K562 (cell line): ENCODE measurements around the gene TRIM65. TPM values are rescaled to one million over a fixed set of nuclear protein-coding genes. Genes with fewer than 3 reads are reported as not detected.

Source experiments
- ASH1L ChIP-seq: fragments of 450-650 bp; IDR thresholded peaks from 2 replicates; pipeline ENCODE4 v1.6.1; 2018; ENCODE audit warnings: borderline replicate concordance, mild to moderate bottlenecking, low read depth; ENCODE audit not compliant: partially characterized antibody
- NFXL1 ChIP-seq: fragments of 450-650 bp; formaldehyde crosslinking; IDR thresholded peaks from 2 replicates; pipeline ENCODE4 v1.4.0; 2021; ENCODE audit warnings: mild to moderate bottlenecking
- NFYB ChIP-seq: IDR thresholded peaks from 2 replicates; pipeline ENCODE4 v1.6.1; 2011; ENCODE audit warnings: mild to moderate bottlenecking, moderate library complexity; ENCODE audit not compliant: insufficient read length; ENCODE audit errors: extremely low read depth
- PCBP1 ChIP-seq: fragments of 200-400 bp; formaldehyde crosslinking; IDR thresholded peaks from 2 replicates; pipeline ENCODE4 v1.6.1; 2018; ENCODE audit warnings: mild to moderate bottlenecking, low read depth, low read length; ENCODE audit not compliant: poor library complexity, severe bottlenecking
- PPARD ChIP-seq: fragments of 250-450 bp; sonication (Bioruptor Pico); IDR thresholded peaks from 2 replicates; pipeline ENCODE4 v1.8.0; 2022; ENCODE audit warnings: inconsistent platforms, mild to moderate bottlenecking, moderate library complexity
- SMARCC2 ChIP-seq: fragments of 450-650 bp; IDR thresholded peaks from 2 replicates; pipeline ENCODE4 v1.6.1; 2017; ENCODE audit warnings: antibody characterized with exemption, moderate library complexity, mild to moderate bottlenecking, low read depth
- SPI1 ChIP-seq: IDR thresholded peaks from 2 replicates; pipeline ENCODE4 v1.6.1; 2011; ENCODE audit warnings: low read depth, low read length, control low read depth, borderline replicate concordance
- SRSF9 ChIP-seq: fragments of 200-400 bp; formaldehyde crosslinking; IDR thresholded peaks from 2 replicates; pipeline ENCODE4 v1.6.1; 2017; ENCODE audit warnings: low read depth, low read length, borderline replicate concordance
- THRA ChIP-seq: fragments of 450-650 bp; IDR thresholded peaks from 2 replicates; pipeline ENCODE4 v1.6.1; 2017; ENCODE audit warnings: mild to moderate bottlenecking, moderate library complexity
- YBX1 ChIP-seq: fragments of 450-650 bp; IDR thresholded peaks from 2 replicates; pipeline ENCODE4 v1.7.1; 2016; ENCODE audit warnings: mild to moderate bottlenecking
- ZC3H8 ChIP-seq: fragments of 450-650 bp; IDR thresholded peaks from 2 replicates; pipeline ENCODE4 v1.6.1; 2017
- ZNF143 ChIP-seq: sonication (generic); formaldehyde crosslinking; IDR thresholded peaks from 2 replicates; pipeline ENCODE4 v1.9.0; 2022; ENCODE audit warnings: mild to moderate bottlenecking, missing genetic modification reagents
- ZNF175 ChIP-seq: fragments of 200-800 bp; sonication (Bioruptor generic); IDR thresholded peaks from 2 replicates; pipeline ENCODE4 v1.6.1; 2016; ENCODE audit warnings: low read depth, mild to moderate bottlenecking, missing genetic modification characterization, missing compliant biosample characterization
- ZNF212 ChIP-seq: fragments of 450-650 bp; formaldehyde crosslinking; IDR thresholded peaks from 2 replicates; pipeline ENCODE4 v1.4.0; 2020; ENCODE audit warnings: mild to moderate bottlenecking
- ZNF224 ChIP-seq: sonication (generic); formaldehyde crosslinking; IDR thresholded peaks from 2 replicates; pipeline ENCODE4 v1.8.0; 2022; ENCODE audit warnings: mild to moderate bottlenecking, missing genetic modification reagents
- ZNF239 ChIP-seq: fragments of 250-450 bp; sonication (Bioruptor Pico); IDR thresholded peaks from 2 replicates; pipeline ENCODE4 v1.4.0; 2020; ENCODE audit warnings: mild to moderate bottlenecking
- ZNF311 ChIP-seq: fragments of 250-450 bp; sonication (Bioruptor Pico); IDR thresholded peaks from 2 replicates; pipeline ENCODE4 v1.4.0; 2020; ENCODE audit warnings: mild to moderate bottlenecking, moderate library complexity
- polyA plus RNA-seq, 8 experiments: library from polyadenylated mRNA; depleted of rRNA in 4 of 8; stranded (reverse) in 5 of 8; unstranded in 3 of 8; fragments of >200 nt; fragmentation: Nextera tagmentation in 2 of 8; fragmentation: Illumina TruSeq in 1 of 8; extraction: Ambion mirVana in 2 of 8; extraction: Trizol in 1 of 8; gene quantifications; 2 replicates each; pipeline versions ENCODE4 v1.2.1 to v1.2.3, GENCODE V29; 2011 to 2014; ENCODE audit warnings: inconsistent platforms in 1 of 8, missing spikeins in 1 of 8
- total RNA-seq, 7 experiments: library from RNA; depleted of rRNA in 6 of 7; stranded (reverse); fragments of >200 nt in 6 of 7; fragmentation: Illumina TruSeq in 2 of 7; extraction: Trizol in 2 of 7; gene quantifications; 2 replicates each; pipeline versions ENCODE4 v1.2.1 to v1.2.3, GENCODE V29; 2011 to 2021; ENCODE audit warnings: low replicate concordance in 1 of 7
- TF ChIP-seq, protein P1 (sequence below): sonication (generic); formaldehyde crosslinking; IDR thresholded peaks from 2 replicates; pipeline ENCODE4 v1.8.1; 2023; ENCODE audit warnings: missing genetic modification reagents, mild to moderate bottlenecking, borderline replicate concordance
- TF ChIP-seq, protein P2 (sequence below): fragments of 450-650 bp; IDR thresholded peaks from 2 replicates; pipeline ENCODE4 v1.6.1; 2016; ENCODE audit warnings: antibody characterized with exemption

Gene TRIM65
- total and polyA plus RNA-seq, 9 of the 15 experiments (the other 6 are each of a cell fraction or from before 2014, with no cell fraction given), result 2.8 to 45.7 (median 22.9) TPM

- no peak for TF ChIP-seq THRA
- TF ChIP-seq, protein P1, sequence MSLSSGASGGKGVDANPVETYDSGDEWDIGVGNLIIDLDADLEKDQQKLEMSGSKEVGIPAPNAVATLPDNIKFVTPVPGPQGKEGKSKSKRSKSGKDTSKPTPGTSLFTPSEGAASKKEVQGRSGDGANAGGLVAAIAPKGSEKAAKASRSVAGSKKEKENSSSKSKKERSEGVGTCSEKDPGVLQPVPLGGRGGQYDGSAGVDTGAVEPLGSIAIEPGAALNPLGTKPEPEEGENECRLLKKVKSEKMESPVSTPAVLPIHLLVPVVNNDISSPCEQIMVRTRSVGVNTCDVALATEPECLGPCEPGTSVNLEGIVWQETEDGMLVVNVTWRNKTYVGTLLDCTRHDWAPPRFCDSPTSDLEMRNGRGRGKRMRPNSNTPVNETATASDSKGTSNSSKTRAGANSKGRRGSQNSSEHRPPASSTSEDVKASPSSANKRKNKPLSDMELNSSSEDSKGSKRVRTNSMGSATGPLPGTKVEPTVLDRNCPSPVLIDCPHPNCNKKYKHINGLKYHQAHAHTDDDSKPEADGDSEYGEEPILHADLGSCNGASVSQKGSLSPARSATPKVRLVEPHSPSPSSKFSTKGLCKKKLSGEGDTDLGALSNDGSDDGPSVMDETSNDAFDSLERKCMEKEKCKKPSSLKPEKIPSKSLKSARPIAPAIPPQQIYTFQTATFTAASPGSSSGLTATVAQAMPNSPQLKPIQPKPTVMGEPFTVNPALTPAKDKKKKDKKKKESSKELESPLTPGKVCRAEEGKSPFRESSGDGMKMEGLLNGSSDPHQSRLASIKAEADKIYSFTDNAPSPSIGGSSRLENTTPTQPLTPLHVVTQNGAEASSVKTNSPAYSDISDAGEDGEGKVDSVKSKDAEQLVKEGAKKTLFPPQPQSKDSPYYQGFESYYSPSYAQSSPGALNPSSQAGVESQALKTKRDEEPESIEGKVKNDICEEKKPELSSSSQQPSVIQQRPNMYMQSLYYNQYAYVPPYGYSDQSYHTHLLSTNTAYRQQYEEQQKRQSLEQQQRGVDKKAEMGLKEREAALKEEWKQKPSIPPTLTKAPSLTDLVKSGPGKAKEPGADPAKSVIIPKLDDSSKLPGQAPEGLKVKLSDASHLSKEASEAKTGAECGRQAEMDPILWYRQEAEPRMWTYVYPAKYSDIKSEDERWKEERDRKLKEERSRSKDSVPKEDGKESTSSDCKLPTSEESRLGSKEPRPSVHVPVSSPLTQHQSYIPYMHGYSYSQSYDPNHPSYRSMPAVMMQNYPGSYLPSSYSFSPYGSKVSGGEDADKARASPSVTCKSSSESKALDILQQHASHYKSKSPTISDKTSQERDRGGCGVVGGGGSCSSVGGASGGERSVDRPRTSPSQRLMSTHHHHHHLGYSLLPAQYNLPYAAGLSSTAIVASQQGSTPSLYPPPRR (CRISPR knock-in tag), result no peak
- TF ChIP-seq ZNF143 (CRISPR knock-in tag), result no peak
- TF ChIP-seq SRSF9, result no peak
- TF ChIP-seq ASH1L, result no peak
- no peak for TF ChIP-seq ZC3H8
- no peak for TF ChIP-seq YBX1
- TF ChIP-seq PCBP1, result no peak
- no peak for TF ChIP-seq PPARD (CRISPR knock-in tag)
- TF ChIP-seq SPI1, result no peak
- TF ChIP-seq ZNF239 (CRISPR knock-in tag), result peak; percentile 40; the same call in 1 of the 2 replicates
- TF ChIP-seq, protein P2, sequence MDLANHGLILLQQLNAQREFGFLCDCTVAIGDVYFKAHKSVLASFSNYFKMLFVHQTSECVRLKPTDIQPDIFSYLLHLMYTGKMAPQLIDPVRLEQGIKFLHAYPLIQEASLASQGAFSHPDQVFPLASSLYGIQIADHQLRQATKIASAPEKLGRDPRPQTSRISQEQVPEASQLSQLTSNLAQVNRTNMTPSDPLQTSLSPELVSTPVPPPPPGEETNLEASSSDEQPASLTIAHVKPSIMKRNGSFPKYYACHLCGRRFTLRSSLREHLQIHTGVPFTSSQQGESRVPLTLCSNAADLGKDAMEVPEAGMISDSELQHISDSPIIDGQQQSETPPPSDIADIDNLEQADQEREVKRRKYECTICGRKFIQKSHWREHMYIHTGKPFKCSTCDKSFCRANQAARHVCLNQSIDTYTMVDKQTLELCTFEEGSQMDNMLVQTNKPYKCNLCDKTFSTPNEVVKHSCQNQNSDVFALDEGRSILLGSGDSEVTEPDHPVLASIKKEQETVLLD, result peak; percentile 47
- no peak for TF ChIP-seq ZNF311
- no peak for TF ChIP-seq ZNF224 (CRISPR knock-in tag)
- TF ChIP-seq ZNF175 (CRISPR knock-in tag), result no peak
- TF ChIP-seq ZNF212 (CRISPR knock-in tag), result no peak
- no peak for TF ChIP-seq SMARCC2
- no peak for TF ChIP-seq NFYB
- no peak for TF ChIP-seq NFXL1
These were observed 8.2 kb upstream of the TRIM65 start, which contains the start of gene MRPL38 (continued) for GRCh38 chr17:75904749-75905521.
